Heart right ventricle (tissue), 16 donors: Measurements from ENCODE around the gene OLA1. TPM values are rescaled to one million over a fixed set of nuclear protein-coding genes. Genes with fewer than 3 reads are reported as not detected.

Experiments used
- ATAC-seq, 8 donors: fragments of 200-7000 bp; cut with Tn5 transposase; one replicate each; pipeline ENCODE4 v1.9.1; 2020; ENCODE audit warnings: mild to moderate bottlenecking in 8 of 8, moderate library complexity in 8 of 8, moderate number of reproducible peaks in 1 of 8
- DNase-seq, 2 donors: peaks; one replicate each; pipeline ENCODE4 v3.0.0-alpha.2; 2020
- H3K27ac ChIP-seq, 10 donors: fragments of 200-600 bp; sonication (generic) in 2 of 10; one replicate each; pipeline versions ENCODE4 v1.5.0 to v1.8.0; 2020 to 2022; ENCODE audit warnings: mild to moderate bottlenecking in 3 of 10
- H3K27me3 ChIP-seq, 7 donors: fragments of 200-600 bp; one replicate each; pipeline ENCODE4 v1.8.0; 2021 to 2022; ENCODE audit warnings: mild to moderate bottlenecking in 2 of 7
- H3K36me3 ChIP-seq, 9 donors: fragments of 200-600 bp; sonication (generic) in 1 of 9; one replicate each; pipeline versions ENCODE4 v1.5.0 to v1.8.0; 2020 to 2022; ENCODE audit warnings: mild to moderate bottlenecking in 2 of 9
- H3K4me1 ChIP-seq, 9 donors: fragments of 200-600 bp; sonication (generic) in 1 of 9; one replicate each; pipeline versions ENCODE4 v1.5.0 to v1.8.0; 2020 to 2022; ENCODE audit warnings: mild to moderate bottlenecking in 4 of 9
- H3K4me3 ChIP-seq, 10 donors: fragments of 200-600 bp; sonication (generic) in 2 of 10; one replicate each; pipeline versions ENCODE4 v1.5.0 to v1.8.0; 2020 to 2022; ENCODE audit warnings: mild to moderate bottlenecking in 7 of 10, moderate library complexity in 2 of 10
- H3K9me3 ChIP-seq, 11 donors: fragments of 200-600 bp in 10 of 11; sonication (generic) in 2 of 11; one replicate each; pipeline versions ENCODE4 v1.5.0 to v1.8.0; 2013 to 2022; ENCODE audit warnings: mild to moderate bottlenecking in 2 of 11, control low read depth in 1 of 11, moderate library complexity in 1 of 11
- CTCF ChIP-seq, 9 donors: fragments of 200-600 bp; sonication (generic) in 2 of 9; IDR thresholded peaks; one replicate each; pipeline versions ENCODE4 v1.5.0 to v1.8.0; 2021 to 2022; ENCODE audit warnings: antibody characterized with exemption in 9 of 9, mild to moderate bottlenecking in 5 of 9, moderate library complexity in 1 of 9
- WGBS, 2 donors: extraction: QIAGEN DNeasy Blood & Tissue Kit; methylation state at CpG; one replicate each; pipeline ENCODE4 v1.1.7; 2013; ENCODE audit warnings: inconsistent platforms in 1 of 2; 5-methylcytosine and 5-hydroxymethylcytosine counted together
- intact Hi-C, 10 donors: fragments of 100-400 bp; cut with DNase I; formaldehyde crosslinking; loops; one replicate each; pipeline versions ENCODE4 v1.11.1 to v1.14.2; 2022
- polyA plus RNA-seq, 2 donors: library from polyadenylated mRNA; stranded (reverse); fragments of 200-250 nt; gene quantifications; one replicate each; pipeline ENCODE4 v1.2.3, GENCODE V29; 2013
- total RNA-seq, 10 donors: library from RNA; stranded (reverse); fragmentation: NEBNext Ultra II Directional in 3 of 10; extraction: Animal tissue kit (Norgen Biotek cat#: 25700) in 3 of 10; gene quantifications; one replicate each; pipeline versions ENCODE4 v1.2.1 to v1.2.4, GENCODE V29; 2021 to 2023
- donor health status: Arrhythmogenic right ventricular cardiomyopathy.
- donor health status: ischemic (EF 13 %, LVEDD 7.1; RV severe dilation, severe dysfunction).
- donor health status: healthy with polysubstance abuse.
- donor health status: DM: no; HTN: yes; CAD: no.
- donor health status: DM: no; HTN: no; CAD: no.
- donor health status: ischemic (EF 25% LVEDD 6.9; RV normal size, moderate dysfunction).
- donor health status: ischemic (EF 25% LVEDD 5.7; RV mildly dilated, moderate dysfunction).
- donor health status: healthy.
- donor health status: DM: yes; HTN: yes; CAD: no.
- donor health status: Ischemic cardiomyopathy.
- donor health status: ischemic (EF 35%, LVEDD 5.7; RV mildly dilated, moderate dysfunction).
- donor health status: nonischemic (EF 11% LVEDD 7.7; RV severe dilation, severe dysfunction).
- donor health status: DM: yes; HTN: yes; CAD: no.
- donor health status: PGD.
- donor health status: ischemic (EF 29% LVEDD 5.4; RV normal size, mild dysfunction).
- donor health status: nonischemic (EF 23%, LVEDD 6.1; RV moderate dilation, normal function).

The OLA1 gene
- total and polyA plus RNA-seq, 12 donors, result 23.7 to 85.2 (median 73.3) TPM

DNA sequence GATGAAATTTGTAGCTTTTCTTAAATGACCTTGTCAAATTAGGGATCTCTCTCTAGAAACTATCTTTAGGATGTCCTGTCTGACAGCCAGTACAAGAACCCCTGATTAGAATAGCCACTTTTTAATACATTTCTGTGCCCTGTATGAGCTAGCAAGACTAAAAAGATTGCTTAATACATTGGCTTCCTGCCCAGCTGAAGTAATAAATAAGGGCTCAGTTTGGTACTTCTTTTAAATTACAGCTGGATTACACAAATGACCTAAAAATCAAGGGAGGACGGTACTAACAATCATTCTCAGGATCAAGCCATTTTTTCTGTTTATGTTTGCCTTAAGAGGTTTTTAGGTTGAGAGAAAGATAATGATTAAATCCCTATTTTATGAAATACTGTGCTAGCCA lies 11.6 kb upstream of the OLA1 start:
- no peak for ATAC-seq
- DNase-seq, result no peak
- no peaks in the 10 kb centered on the region for H3K4me1 ChIP-seq
- no peaks in the 10 kb centered on the region for H3K9me3 ChIP-seq
- H3K27me3 ChIP-seq, result peaks cover 0 to 11% (median 0%) of the 10 kb centered on the region in 7 donors
- intact Hi-C loops, result no loop called here
- TF ChIP-seq CTCF (IDR thresholded peaks at IDR 0.05), result no peak
- H3K36me3 ChIP-seq, result no peaks in the 10 kb centered on the region
- H3K27ac ChIP-seq, result no peak overlapping the region
- 46 to 63% methylated on average over 1 of the region's 1 CpG for WGBS, 2 donors
- H3K4me3 ChIP-seq, result no peak overlapping the region

GRCh38 chr2:174254267-174254666 lies 5.9 kb upstream of the OLA1 start:
- WGBS, 2 donors, result 93 to 96% methylated on average over 6 of the region's 6 CpGs
- no peak for TF ChIP-seq CTCF (IDR thresholded peaks at IDR 0.05)
- no peaks in the 10 kb centered on the region for H3K36me3 ChIP-seq
- no peaks in the 10 kb centered on the region for H3K9me3 ChIP-seq
- DNase-seq, result no peak
- no peaks in the 10 kb centered on the region for H3K27me3 ChIP-seq
- peaks cover 0 to 1% (median under 1%) of the 10 kb centered on the region in 9 donors for H3K4me1 ChIP-seq
- no peak for ATAC-seq
- H3K4me3 ChIP-seq, result no peak overlapping the region
- intact Hi-C loops, result no loop called here
- H3K27ac ChIP-seq, result no peak overlapping the region

- no peaks in the 10 kb centered on the region for H3K27me3 ChIP-seq
- H3K27ac ChIP-seq, result peak overlapping the region in 9 of 10 donors; percentile 77 to 94 (median 83)
- H3K36me3 ChIP-seq, result peaks cover 0 to 23% (median 0%) of the 10 kb centered on the region in 9 donors
- no peaks in the 10 kb centered on the region for H3K9me3 ChIP-seq
- peak overlapping the region; percentile 64 to 94 (median 80) for H3K4me3 ChIP-seq
- intact Hi-C loops, result loop anchor here in 1 of 10 donors (10.0 kb wide), 1 partner anchor 86 kb away; the partner anchor contains the start of gene SP9
- 55 to 59% methylated on average over 16 of the region's 16 CpGs for WGBS, 2 donors
- ATAC-seq (no peak), DNase-seq (no peak)
- TF ChIP-seq CTCF (IDR thresholded peaks at IDR 0.05), result no peak
- H3K4me1 ChIP-seq, result peaks cover 0 to 23% (median 18%) of the 10 kb centered on the region in 9 donors
Observed at GRCh38 chr2:174248998-174249592, 763 bp upstream of the OLA1 start.

DNA sequence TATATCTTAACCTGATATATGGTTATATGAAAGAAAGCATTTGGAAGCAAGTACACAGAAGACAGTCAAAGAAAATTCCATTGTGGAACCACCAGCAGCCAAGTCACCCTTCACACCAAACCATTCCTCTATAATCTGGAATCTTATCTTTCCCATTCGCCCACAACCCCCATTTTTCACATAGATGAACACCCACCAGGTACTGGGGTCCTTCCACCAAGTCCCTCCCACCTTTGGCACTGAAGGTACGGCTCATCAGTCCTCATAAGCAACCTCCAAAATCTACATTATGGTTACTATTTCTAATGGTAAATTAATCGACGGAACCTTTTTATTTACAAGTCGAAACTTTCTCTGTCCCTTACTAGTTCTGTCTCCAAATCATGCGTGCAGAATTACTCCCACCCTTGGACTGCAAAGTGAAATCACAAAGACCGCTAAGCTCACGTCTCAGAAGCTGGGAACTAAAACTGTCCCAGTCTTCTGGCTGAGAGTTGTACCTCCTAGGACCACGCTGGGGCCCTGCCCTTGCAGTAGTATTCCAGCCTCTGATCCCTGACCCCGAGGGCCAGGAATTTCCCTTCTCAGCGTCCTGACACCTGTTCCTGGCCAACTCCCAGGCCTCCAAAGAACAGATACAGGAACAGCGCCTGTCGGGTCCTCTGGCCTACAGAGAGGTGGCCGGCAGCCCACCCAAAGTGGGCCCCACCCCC lies 702 bp downstream of the OLA1 start:
- WGBS, 2 donors, result 25 to 27% methylated on average over 14 of the region's 14 CpGs
- ATAC-seq (peak in 5 of 8 donors; percentile 1 to 29 (median 14)), DNase-seq (no peak)
- H3K4me1 ChIP-seq, result peaks cover 0 to 27% (median 20%) of the 10 kb centered on the region in 9 donors
- no peaks in the 10 kb centered on the region for H3K9me3 ChIP-seq
- H3K27ac ChIP-seq, result peak overlapping the region in 9 of 10 donors; percentile 77 to 94 (median 83)
- H3K36me3 ChIP-seq, result peaks cover 0 to 33% (median 0%) of the 10 kb centered on the region in 9 donors
- no peaks in the 10 kb centered on the region for H3K27me3 ChIP-seq
- intact Hi-C loops, result loop anchor here in 1 of 10 donors (10.0 kb wide), 1 partner anchor 87 kb away; the partner anchor contains the start of gene SP9
- peak overlapping the region; percentile 64 to 94 (median 80) for H3K4me3 ChIP-seq
- TF ChIP-seq CTCF (IDR thresholded peaks at IDR 0.05), result no peak
